Activated effector memory CD4-positive, alpha-beta T cell treated with Interleukin-2 at 50 U/mL for 16 hours (primary cell): ENCODE measurements around the gene MPG.
"Not testable (repeated sequence)": the region's sequence is repeated elsewhere in the genome, so short reads cannot be mapped to it uniquely, and the experiment has no call there.

ENCODE experiments used
- DNase-seq: peaks from one replicate; pipeline ENCODE4 v3.0.0-alpha.2; 2020

The MPG gene

GRCh38 chr16:119295-119694 is 41.3 kb downstream of the MPG start:
- DNase-seq = no peak

- no peak for DNase-seq
These were observed 41.9 kb downstream of the MPG start for GRCh38 chr16:119835-120491.

- no peak for DNase-seq
These were observed 42.7 kb downstream of the MPG start for GRCh38 chr16:120756-121155.

- no peak for DNase-seq
These were observed 44.3 kb downstream of the MPG start for GRCh38 chr16:122361-122760.

- DNase-seq = not testable (repeated sequence)
These were observed 45.7 kb downstream of the MPG start for GRCh38 chr16:123558-124350.

- no peak for DNase-seq
These were observed 47.0 kb downstream of the MPG start for GRCh38 chr16:125011-125410.

GRCh38 chr16:129075-129474 is 51.0 kb downstream of the MPG start:
- DNase-seq = no peak

GRCh38 chr16:130533-131173 is 52.6 kb downstream of the MPG start:
- DNase-seq = no peak

GRCh38 chr16:132120-132519 is 54.1 kb downstream of the MPG start:
- no peak for DNase-seq

GRCh38 chr16:133716-134115 is 55.7 kb downstream of the MPG start:
- DNase-seq = no peak
